H1 (cell line): Measurements from ENCODE around the gene MYH7B. TPM values are rescaled to one million over a fixed set of nuclear protein-coding genes. Genes with fewer than 3 reads are reported as not detected.

ENCODE experiments used
- CTCF ChIA-PET: fragments of 300-600 bp; sonication (Branson Sonifier 250); formaldehyde crosslinking; loops from one replicate; lab custom pipeline; 2021; ENCODE audit not compliant: partially characterized antibody; lab: Charles Lee
- POLR2A ChIA-PET: fragments of 300-600 bp; sonication (Branson Sonifier 250); formaldehyde crosslinking; loops from one replicate; lab custom pipeline; 2021; ENCODE audit warnings: inconsistent platforms; ENCODE audit not compliant: partially characterized antibody; lab: Charles Lee
- DNase-seq, 2 experiments: peaks; one replicate each; pipeline versions ENCODE4 v3.0.0 to v3.0.0-alpha.2; 2010 to 2022; ENCODE audit warnings: low spot score in 2 of 2, low read depth in 1 of 2, mixed read lengths in 1 of 2
- FAIRE-seq: peaks from 2 replicates; lab custom pipeline; 2011; peaks lifted over from hg19 to GRCh38; lab: Jason Lieb, UNC
- H2AFZ ChIP-seq: 2 replicates; pipeline ENCODE4 v1.8.1; 2012; ENCODE audit warnings: low read length, inconsistent platforms
- H2AK5ac ChIP-seq: 2 replicates; pipeline ENCODE4 v1.6.1; 2013; ENCODE audit warnings: low read depth, low read length
- H2BK120ac ChIP-seq: replicated peaks from 2 replicates; pipeline ENCODE3; 2013; ENCODE audit warnings: low read depth, low read length, inconsistent platforms
- H2BK12ac ChIP-seq: 2 replicates; pipeline ENCODE4 v1.6.1; 2013; ENCODE audit warnings: low read depth, low read length
- H2BK15ac ChIP-seq: 2 replicates; pipeline ENCODE4 v1.6.1; 2013; ENCODE audit warnings: low read length
- H2BK20ac ChIP-seq: 2 replicates; pipeline ENCODE4 v1.6.1; 2013; ENCODE audit warnings: low read length
- H2BK5ac ChIP-seq: 2 replicates; pipeline ENCODE4 v1.6.1; 2013; ENCODE audit warnings: low read depth, low read length
- H3K14ac ChIP-seq: 2 replicates; pipeline ENCODE4 v1.6.1; 2013; ENCODE audit warnings: inconsistent platforms; ENCODE audit not compliant: insufficient read length
- H3K18ac ChIP-seq: 2 replicates; pipeline ENCODE4 v1.6.1; 2013; ENCODE audit warnings: low read length; ENCODE audit errors: extremely low read depth
- H3K23ac ChIP-seq: 2 replicates; pipeline ENCODE4 v1.6.1; 2013; ENCODE audit warnings: inconsistent platforms; ENCODE audit not compliant: insufficient read length
- H3K23me2 ChIP-seq: 2 replicates; pipeline ENCODE4 v1.6.1; 2013; ENCODE audit warnings: low read depth, low read length
- H3K27ac ChIP-seq: 2 replicates; pipeline ENCODE4 v1.6.1; 2011; ENCODE audit warnings: low read depth, low read length, inconsistent platforms
- H3K27me3 ChIP-seq, 4 experiments: replicated peaks in 1 of 4; 1 replicate in 1 of 4; 2 replicates in 3 of 4; pipeline versions ENCODE4 v1.6.1 to v1.8.1; 2011 to 2013; ENCODE audit warnings: low read length in 3 of 4, mild to moderate bottlenecking in 3 of 4, inconsistent platforms in 2 of 4, mixed read lengths in 2 of 4, moderate library complexity in 1 of 4; ENCODE audit not compliant: control insufficient read depth in 3 of 4, insufficient read depth in 3 of 4; ENCODE audit errors: extremely low read depth in 1 of 4
- H3K36me3 ChIP-seq, 4 experiments: 2 replicates each; pipeline versions ENCODE4 v1.6.1 to v1.8.1; 2011 to 2013; ENCODE audit warnings: mild to moderate bottlenecking in 4 of 4, low read length in 3 of 4, moderate library complexity in 2 of 4, control low read depth in 1 of 4, inconsistent platforms in 1 of 4; ENCODE audit not compliant: insufficient read depth in 4 of 4, control insufficient read depth in 2 of 4
- H3K4ac ChIP-seq: replicated peaks from 2 replicates; pipeline ENCODE3; 2013; ENCODE audit warnings: low read length, low read depth, mixed read lengths, inconsistent platforms; ENCODE audit not compliant: insufficient read length
- H3K4me1 ChIP-seq, 4 experiments: replicated peaks in 1 of 4; 1 replicate in 1 of 4; 2 replicates in 3 of 4; pipeline versions ENCODE4 v1.6.1 to v1.8.1; 2011 to 2013; ENCODE audit warnings: low read length in 3 of 4, inconsistent platforms in 2 of 4, mixed read lengths in 1 of 4; ENCODE audit not compliant: insufficient read depth in 4 of 4, control insufficient read depth in 3 of 4
- H3K4me2 ChIP-seq, 2 experiments: 2 replicates each; pipeline versions ENCODE4 v1.6.1 to v1.8.1; 2011 to 2013; ENCODE audit warnings: low read depth in 2 of 2, low read length in 2 of 2, control low read depth in 1 of 2, inconsistent platforms in 1 of 2, mild to moderate bottlenecking in 1 of 2; ENCODE audit not compliant: insufficient read depth in 1 of 2
- H3K4me3 ChIP-seq, 4 experiments: fragments of 200-600, 300-600 bp in 1 of 4; sonication (generic), shearing (Covaris generic), sonication (Bioruptor Twin) in 1 of 4; 2 replicates each; pipeline versions ENCODE4 v1.5.1 to v1.8.1; 2011 to 2016; ENCODE audit warnings: low read length in 4 of 4, low read depth in 3 of 4, control low read depth in 2 of 4, inconsistent platforms in 2 of 4, mild to moderate bottlenecking in 2 of 4, mixed read lengths in 1 of 4, moderate library complexity in 1 of 4; ENCODE audit not compliant: insufficient read depth in 2 of 4; ENCODE audit errors: extremely low read depth in 1 of 4
- H3K56ac ChIP-seq: replicated peaks from 2 replicates; pipeline ENCODE3; 2013; ENCODE audit warnings: low read depth, mild to moderate bottlenecking, mixed read lengths, low read length, inconsistent platforms; ENCODE audit not compliant: insufficient read length
- H3K79me1 ChIP-seq: 2 replicates; pipeline ENCODE4 v1.6.1; 2013; ENCODE audit warnings: low read depth, low read length, control low read depth
- H3K79me2 ChIP-seq, 2 experiments: 2 replicates each; pipeline versions ENCODE4 v1.6.1 to v1.8.1; 2012 to 2013; ENCODE audit warnings: low read length in 2 of 2, mild to moderate bottlenecking in 2 of 2, inconsistent platforms in 1 of 2; ENCODE audit not compliant: insufficient read depth in 2 of 2, control insufficient read depth in 1 of 2
- H3K9ac ChIP-seq, 4 experiments: replicated peaks in 1 of 4; 1 replicate in 1 of 4; 2 replicates in 3 of 4; pipeline versions ENCODE4 v1.6.1 to v1.8.1; 2011 to 2013; ENCODE audit warnings: low read depth in 3 of 4, low read length in 3 of 4, control low read depth in 2 of 4, mild to moderate bottlenecking in 2 of 4, moderate library complexity in 2 of 4, inconsistent platforms in 1 of 4; ENCODE audit errors: extremely low read depth in 1 of 4
- H3K9me3 ChIP-seq, 2 experiments: 2 replicates each; pipeline versions ENCODE4 v1.6.1 to v1.8.1; 2012 to 2013; ENCODE audit warnings: mild to moderate bottlenecking in 2 of 2, moderate library complexity in 2 of 2, control low read depth in 1 of 2, inconsistent platforms in 1 of 2, low read depth in 1 of 2, low read length in 1 of 2, mixed read lengths in 1 of 2; ENCODE audit not compliant: insufficient read depth in 2 of 2
- H4K20me1 ChIP-seq, 2 experiments: replicated peaks in 1 of 2; 2 replicates each; pipeline versions ENCODE3 to v1.8.1; 2011 to 2013; ENCODE audit warnings: inconsistent platforms in 2 of 2, low read length in 2 of 2, mild to moderate bottlenecking in 1 of 2; ENCODE audit not compliant: insufficient read depth in 2 of 2, control insufficient read depth in 1 of 2
- H4K5ac ChIP-seq: 2 replicates; pipeline ENCODE4 v1.6.1; 2013; ENCODE audit warnings: low read length, low read depth, mixed read lengths, inconsistent platforms; ENCODE audit not compliant: insufficient read length
- H4K8ac ChIP-seq: 2 replicates; pipeline ENCODE4 v1.8.0; 2013; ENCODE audit warnings: mild to moderate bottlenecking, moderate library complexity, low read length, inconsistent platforms; ENCODE audit not compliant: insufficient read depth; ENCODE audit errors: extremely low read depth
- H4K91ac ChIP-seq: replicated peaks from 2 replicates; pipeline ENCODE3; 2013; ENCODE audit warnings: low read length, mixed read lengths, inconsistent platforms; ENCODE audit not compliant: insufficient read length
- ASH2L ChIP-seq: fragments of 200-600, 300-600 bp; sonication (generic); IDR thresholded peaks from one replicate; pipeline ENCODE4 v1.7.1; 2017; ENCODE audit warnings: low read length
- BACH1 ChIP-seq: IDR thresholded peaks from 2 replicates; pipeline ENCODE4 v1.6.1; 2012; ENCODE audit warnings: low read length, improper control_type of control experiment
- BRCA1 ChIP-seq: IDR thresholded peaks from 2 replicates; pipeline ENCODE4 v1.6.1; 2012; ENCODE audit warnings: low read depth, low read length, improper control_type of control experiment
- KDM5A ChIP-seq: fragments of 200-600 bp; IDR thresholded peaks from 2 replicates; pipeline ENCODE4 v1.7.1; 2012; ENCODE audit warnings: mild to moderate bottlenecking, low read length, inconsistent platforms, mixed read lengths
- RAD21 ChIP-seq, 2 experiments: IDR thresholded peaks in 1 of 2; conservative IDR thresholded peaks in 1 of 2; 2 replicates each; pipeline ENCODE4 v1.6.1; 2011; ENCODE audit warnings: low read depth in 2 of 2, low read length in 2 of 2, improper control_type of control experiment in 1 of 2, inconsistent platforms in 1 of 2, mild to moderate bottlenecking in 1 of 2, moderate library complexity in 1 of 2
- SP2 ChIP-seq: IDR thresholded peaks from 2 replicates; pipeline ENCODE4 v1.6.1; 2012; ENCODE audit warnings: mild to moderate bottlenecking, low read length, inconsistent platforms
- SRF ChIP-seq: IDR thresholded peaks from 2 replicates; pipeline ENCODE4 v1.6.1; 2011; ENCODE audit warnings: mild to moderate bottlenecking, low read depth, low read length, moderate library complexity
- TAF1 ChIP-seq: IDR thresholded peaks from 2 replicates; pipeline ENCODE4 v1.6.1; 2011; ENCODE audit warnings: mild to moderate bottlenecking, low read depth, low read length
- TAF7 ChIP-seq: optimal IDR thresholded peaks from 2 replicates; pipeline ENCODE3; 2011; ENCODE audit warnings: low read depth, mild to moderate bottlenecking, inconsistent platforms, low read length, moderate library complexity, borderline replicate concordance
- TEAD4 ChIP-seq: IDR thresholded peaks from 2 replicates; pipeline ENCODE4 v1.6.1; 2012; ENCODE audit warnings: low read depth, low read length, inconsistent platforms, mixed read lengths
- USF2 ChIP-seq: IDR thresholded peaks from 2 replicates; pipeline ENCODE4 v1.6.1; 2011; ENCODE audit warnings: low read length, improper control_type of control experiment
- YY1 ChIP-seq: IDR thresholded peaks from 2 replicates; pipeline ENCODE4 v1.6.1; 2011; ENCODE audit warnings: low read depth, mild to moderate bottlenecking, low read length
- WGBS, 2 experiments: shearing (Covaris generic) in 1 of 2; methylation state at CpG; one replicate each; pipeline versions ENCODE4 v1.1.6 to v1.1.7; 2013 to 2015; ENCODE audit warnings: low lambda C conversion rate in 2 of 2, mixed read lengths in 2 of 2, inconsistent platforms in 1 of 2, low coverage in 1 of 2, missing lambda C conversion rate in 1 of 2; ENCODE audit not compliant: insufficient replicate concordance in 2 of 2, insufficient coverage in 1 of 2, insufficient read length in 1 of 2; ENCODE audit errors: extremely low coverage in 1 of 2, missing lambda C conversion rate in 1 of 2; 5-methylcytosine and 5-hydroxymethylcytosine counted together
- polyA plus RNA-seq, 7 experiments: library from polyadenylated mRNA; depleted of rRNA in 3 of 7; stranded (reverse) in 5 of 7; unstranded in 2 of 7; fragments of >200 nt in 5 of 7; fragments of 200-250 nt in 2 of 7; gene quantifications; 1 replicate in 5 of 7; 2 replicates in 1 of 7; 4 replicates in 1 of 7; pipeline versions ENCODE4 v1.2.1 to v1.2.3, GENCODE V29; 2011 to 2013; ENCODE audit warnings: missing spikeins in 2 of 7, mixed read lengths in 2 of 7
- total RNA-seq: library from RNA; stranded (reverse); fragmentation: NEBNext Ultra II Directional; extraction: Animal tissue kit (Norgen Biotek cat#: 25700); gene quantifications from 2 replicates; pipeline ENCODE4 v1.2.1, GENCODE V29; 2021

Gene MYH7B
- total and polyA plus RNA-seq, 2 of the 8 experiments (the other 6 are each of a cell fraction or from before 2014, with no cell fraction given): 0.15 to 0.30 TPM

- Histone ChIP-seq H2BK5ac (no peak overlapping the region), H3K4me1 (no peaks in the 10 kb centered on the region), H3K18ac (no peak overlapping the region), H3K79me1 (no peaks in the 10 kb centered on the region), H3K23me2 (no peaks in the 10 kb centered on the region), H2AK5ac (no peak overlapping the region), H3K9ac (no peak overlapping the region), H3K23ac (no peak overlapping the region), H3K27ac (no peak overlapping the region), H3K79me2 (no peaks in the 10 kb centered on the region), H3K14ac (no peak overlapping the region), H3K27me3 (no peaks in the 10 kb centered on the region), H2BK15ac (no peak overlapping the region), H3K9me3 (no peaks in the 10 kb centered on the region), H3K56ac (no peak overlapping the region), H2BK120ac (no peak overlapping the region), H3K4ac (no peak overlapping the region), H4K91ac (no peak overlapping the region), H2BK12ac (no peak overlapping the region), H3K4me2 (no peak overlapping the region), H4K20me1 (peaks cover 0 to 1% of the 10 kb centered on the region in 2 experiments), H3K4me3 (no peak overlapping the region), H4K8ac (no peak overlapping the region), H4K5ac (no peak overlapping the region), H3K36me3 (no peaks in the 10 kb centered on the region), H2BK20ac (no peak overlapping the region), H2AFZ (no peak overlapping the region)
- CTCF ChIA-PET: interaction anchor here (0.5 to 1.4 kb wide), 3 partner anchors 12 to 1010 kb away, joined by 4 to 5 read pairs (median 4); no protein-coding TSS in a partner anchor
- DNase-seq (no peak), FAIRE-seq (no peak)
- WGBS, 2 experiments: 73% methylated on average over 7 of the region's 7 CpGs; no CpG with 5 or more reads in 1 of the 2 experiments
- POLR2A ChIA-PET: interaction anchor here (1.0 to 1.1 kb wide), 2 partner anchors 8 to 11 kb away, joined by 3 read pairs; no protein-coding TSS in a partner anchor
- TF ChIP-seq RAD21 (IDR thresholded peaks at IDR 0.05 in 1 of 2, conservative IDR thresholded peaks at IDR 0.05 in 1 of 2; ENCODE audit: low read depth in 2 of 2, low read length in 2 of 2): no peak
- no peak for TF ChIP-seq ASH2L
- TF ChIP-seq BRCA1: no peak
- no peak for TF ChIP-seq TAF7
- no peak for TF ChIP-seq KDM5A
- no peak for TF ChIP-seq TAF1
- no peak for TF ChIP-seq USF2
- TF ChIP-seq YY1: no peak
- TF ChIP-seq BACH1: no peak
- TF ChIP-seq SRF: no peak
- no peak for TF ChIP-seq TEAD4
- no peak for TF ChIP-seq SP2
These were observed 47.8 kb upstream of the MYH7B start for GRCh38 chr20:34907616-34908469.
